Mesenchymal stem cell (in vitro differentiated cells and primary cell): ENCODE data around the gene SCFD2.

Experiments used
- DNase-seq: peaks from one replicate; pipeline ENCODE4 v3.0.0-alpha.2; 2013
- H2AFZ ChIP-seq: one replicate; pipeline ENCODE4 v1.6.1; 2013; ENCODE audit warnings: low read depth, mild to moderate bottlenecking, control low read depth, inconsistent platforms, low read length, moderate library complexity
- H2AK5ac ChIP-seq: 2 replicates; pipeline ENCODE4 v1.6.1; 2013; ENCODE audit warnings: low read length, moderate library complexity, mild to moderate bottlenecking, inconsistent platforms; ENCODE audit not compliant: severe bottlenecking
- H2BK120ac ChIP-seq: one replicate; pipeline ENCODE4 v1.6.1; 2013; ENCODE audit warnings: low read depth, mild to moderate bottlenecking, inconsistent platforms, low read length, moderate library complexity
- H2BK12ac ChIP-seq, 2 experiments: one replicate each; pipeline ENCODE4 v1.6.1; 2013; ENCODE audit warnings: inconsistent platforms in 2 of 2, low read length in 2 of 2, mild to moderate bottlenecking in 2 of 2, moderate library complexity in 2 of 2, control low read depth in 1 of 2
- H2BK15ac ChIP-seq: one replicate; pipeline ENCODE4 v1.6.1; 2013; ENCODE audit warnings: mild to moderate bottlenecking, low read depth, inconsistent platforms; ENCODE audit not compliant: poor library complexity, severe bottlenecking
- H2BK5ac ChIP-seq: 2 replicates; pipeline ENCODE4 v1.6.1; 2013; ENCODE audit warnings: low read depth, mild to moderate bottlenecking, low read length, control low read depth, inconsistent platforms; ENCODE audit not compliant: poor library complexity, severe bottlenecking
- H3K14ac ChIP-seq, 2 experiments: one replicate each; pipeline ENCODE4 v1.6.1; 2013; ENCODE audit warnings: inconsistent platforms in 2 of 2, low read length in 2 of 2, control low read depth in 1 of 2, mild to moderate bottlenecking in 1 of 2, moderate library complexity in 1 of 2
- H3K18ac ChIP-seq, 2 experiments: one replicate each; pipeline ENCODE4 v1.6.1; 2013; ENCODE audit warnings: inconsistent platforms in 2 of 2, low read length in 2 of 2, control low read depth in 1 of 2, low read depth in 1 of 2, mild to moderate bottlenecking in 1 of 2
- H3K23ac ChIP-seq, 2 experiments: one replicate each; pipeline ENCODE4 v1.6.1; 2013; ENCODE audit warnings: inconsistent platforms in 2 of 2, low read length in 2 of 2, mild to moderate bottlenecking in 2 of 2, moderate library complexity in 2 of 2, control low read depth in 1 of 2
- H3K27ac ChIP-seq: 2 replicates; pipeline ENCODE4 v1.5.1; 2013; ENCODE audit warnings: mild to moderate bottlenecking, moderate library complexity, low read length, control low read depth, inconsistent platforms; ENCODE audit not compliant: poor library complexity, severe bottlenecking
- H3K27me3 ChIP-seq, 2 experiments: 2 replicates each; pipeline versions ENCODE4 v1.6.1 to v1.7.0; 2013; ENCODE audit warnings: low read length in 2 of 2, mild to moderate bottlenecking in 2 of 2, moderate library complexity in 2 of 2, control low read depth in 1 of 2, inconsistent platforms in 1 of 2; ENCODE audit not compliant: control insufficient read depth in 1 of 2, insufficient read depth in 1 of 2
- H3K36me3 ChIP-seq, 2 experiments: 2 replicates each; pipeline versions ENCODE4 v1.6.1 to v1.7.0; 2013; ENCODE audit warnings: low read length in 2 of 2, control low read depth in 1 of 2, inconsistent platforms in 1 of 2, low read depth in 1 of 2, mild to moderate bottlenecking in 1 of 2; ENCODE audit not compliant: insufficient read depth in 2 of 2, control insufficient read depth in 1 of 2
- H3K4ac ChIP-seq, 2 experiments: one replicate each; pipeline ENCODE4 v1.6.1; 2013; ENCODE audit warnings: inconsistent platforms in 2 of 2, low read length in 2 of 2, mild to moderate bottlenecking in 2 of 2, moderate library complexity in 2 of 2, control low read depth in 1 of 2, low read depth in 1 of 2
- H3K4me1 ChIP-seq: 2 replicates; pipeline ENCODE4 v1.6.1; 2013; ENCODE audit warnings: low read depth, low read length, control low read depth; ENCODE audit not compliant: control insufficient read depth, insufficient read depth
- H3K4me2 ChIP-seq: 2 replicates; pipeline ENCODE4 v1.6.1; 2013; ENCODE audit warnings: low read length, mild to moderate bottlenecking, inconsistent platforms; ENCODE audit not compliant: poor library complexity, severe bottlenecking
- H3K4me3 ChIP-seq, 2 experiments: 2 replicates each; pipeline versions ENCODE4 v1.5.1 to v1.7.0; 2013; ENCODE audit warnings: low read length in 2 of 2, mild to moderate bottlenecking in 2 of 2, control low read depth in 1 of 2, low read depth in 1 of 2; ENCODE audit not compliant: insufficient read depth in 1 of 2
- H3K79me1 ChIP-seq: replicated peaks from 2 replicates; pipeline ENCODE4 v1.6.1; 2013; ENCODE audit warnings: mild to moderate bottlenecking, control low read depth, low read length, inconsistent platforms; ENCODE audit not compliant: poor library complexity, severe bottlenecking
- H3K9ac ChIP-seq: 2 replicates; pipeline ENCODE4 v1.7.0; 2013; ENCODE audit warnings: mild to moderate bottlenecking, low read length, moderate library complexity
- H3K9me3 ChIP-seq: 2 replicates; pipeline ENCODE4 v1.7.0; 2013; ENCODE audit warnings: mild to moderate bottlenecking, low read length; ENCODE audit not compliant: control insufficient read depth
- H4K8ac ChIP-seq: one replicate; pipeline ENCODE4 v1.6.1; 2013; ENCODE audit warnings: inconsistent platforms, mild to moderate bottlenecking, low read length, moderate library complexity
- H4K91ac ChIP-seq: one replicate; pipeline ENCODE4 v1.6.1; 2013; ENCODE audit warnings: mild to moderate bottlenecking, low read length, inconsistent platforms
- WGBS: methylation state at CpG from one replicate; pipeline ENCODE4 v1.1.7; 2013; ENCODE audit warnings: mixed read lengths; 5-methylcytosine and 5-hydroxymethylcytosine counted together

SCFD2 gene

DNA sequence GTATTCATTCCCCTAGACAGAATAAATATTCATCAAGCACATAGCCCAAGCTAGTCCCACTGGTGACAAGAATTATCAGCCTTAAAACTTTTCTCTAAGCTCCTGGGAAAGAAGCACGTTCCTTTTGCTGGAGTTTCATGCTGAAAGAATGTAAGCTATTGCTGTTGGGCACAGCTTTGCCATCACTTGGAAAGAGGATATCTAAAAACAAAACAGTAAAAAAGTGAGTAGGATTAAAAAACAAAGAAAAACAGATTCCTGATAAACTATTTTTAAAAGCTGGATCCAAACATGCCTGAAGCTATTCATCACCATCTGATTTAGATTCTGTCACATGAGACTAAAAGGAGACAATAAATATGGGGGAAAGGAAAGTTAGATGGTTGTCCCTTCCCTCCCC, 176.8 kb downstream of the SCFD2 start:
- Histone ChIP-seq H3K27ac (peak overlapping the region; percentile 52), H3K18ac (no peak overlapping the region), H3K9ac (peak overlapping the region; percentile 42), H4K91ac (no peak overlapping the region), H2AFZ (no peak overlapping the region), H2AK5ac (no peak overlapping the region), H2BK5ac (no peak overlapping the region), H3K4me1 (no peaks in the 10 kb centered on the region), H3K4ac (peak overlapping the region in 1 of 2 experiments; percentile 26), H4K8ac (no peak overlapping the region), H3K14ac (no peak overlapping the region), H2BK15ac (no peak overlapping the region), H3K9me3 (no peaks in the 10 kb centered on the region), H3K23ac (no peak overlapping the region), H2BK12ac (peak overlapping the region in 1 of 2 experiments; percentile 47), H3K36me3 (no peaks in the 10 kb centered on the region), H3K79me1 (peaks cover 2% of the 10 kb centered on the region), H3K4me3 (no peak overlapping the region), H2BK120ac (no peak overlapping the region), H3K4me2 (no peak overlapping the region), H3K27me3 (no peaks in the 10 kb centered on the region)
- peak; percentile 43 for DNase-seq
- no CpG with 5 or more reads among the region's 1 CpG for WGBS

DNA sequence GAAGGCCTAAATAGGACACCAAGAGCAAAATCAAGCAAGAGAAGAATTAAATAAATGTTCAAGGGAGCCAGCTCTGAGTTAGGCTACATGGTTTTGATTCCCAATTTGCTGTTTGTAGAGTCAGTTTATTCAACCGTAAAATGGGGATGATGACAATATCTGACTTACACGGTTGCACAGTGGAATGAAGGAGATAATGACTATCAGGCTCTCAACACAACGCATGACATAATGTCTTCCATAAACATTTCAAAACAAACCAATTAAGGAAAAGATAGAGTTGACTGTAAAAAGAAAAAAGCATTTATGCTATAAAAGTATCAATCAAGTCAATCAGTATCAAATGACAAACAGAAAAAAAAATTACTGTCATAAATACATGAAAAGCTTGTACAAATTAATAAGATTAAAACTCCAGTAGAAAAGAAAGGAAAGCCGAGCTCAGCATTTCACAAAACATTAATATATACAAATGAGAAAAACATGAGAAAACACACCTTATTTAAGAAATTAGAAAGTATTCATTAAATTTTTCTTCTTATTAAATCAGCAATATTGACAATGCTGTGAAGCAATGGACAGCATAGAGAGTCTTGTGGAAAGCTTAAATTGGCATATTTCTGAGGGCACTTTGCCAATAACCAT, 179.0 kb downstream of the SCFD2 start:
- Histone ChIP-seq H3K18ac (no peak overlapping the region), H3K36me3 (no peaks in the 10 kb centered on the region), H4K8ac (no peak overlapping the region), H3K4me2 (no peak overlapping the region), H3K23ac (no peak overlapping the region), H3K4ac (no peak overlapping the region), H3K14ac (no peak overlapping the region), H3K4me1 (no peaks in the 10 kb centered on the region), H2BK12ac (no peak overlapping the region), H2AK5ac (no peak overlapping the region), H3K79me1 (peaks cover 2% of the 10 kb centered on the region), H3K27ac (no peak overlapping the region), H3K9me3 (no peaks in the 10 kb centered on the region), H2BK15ac (no peak overlapping the region), H2BK120ac (no peak overlapping the region), H2AFZ (no peak overlapping the region), H3K9ac (peak overlapping the region; percentile 34), H3K27me3 (no peaks in the 10 kb centered on the region), H4K91ac (no peak overlapping the region), H3K4me3 (no peak overlapping the region), H2BK5ac (no peak overlapping the region)
- no peak for DNase-seq
- 55% methylated on average over 2 of the region's 4 CpGs for WGBS

DNA sequence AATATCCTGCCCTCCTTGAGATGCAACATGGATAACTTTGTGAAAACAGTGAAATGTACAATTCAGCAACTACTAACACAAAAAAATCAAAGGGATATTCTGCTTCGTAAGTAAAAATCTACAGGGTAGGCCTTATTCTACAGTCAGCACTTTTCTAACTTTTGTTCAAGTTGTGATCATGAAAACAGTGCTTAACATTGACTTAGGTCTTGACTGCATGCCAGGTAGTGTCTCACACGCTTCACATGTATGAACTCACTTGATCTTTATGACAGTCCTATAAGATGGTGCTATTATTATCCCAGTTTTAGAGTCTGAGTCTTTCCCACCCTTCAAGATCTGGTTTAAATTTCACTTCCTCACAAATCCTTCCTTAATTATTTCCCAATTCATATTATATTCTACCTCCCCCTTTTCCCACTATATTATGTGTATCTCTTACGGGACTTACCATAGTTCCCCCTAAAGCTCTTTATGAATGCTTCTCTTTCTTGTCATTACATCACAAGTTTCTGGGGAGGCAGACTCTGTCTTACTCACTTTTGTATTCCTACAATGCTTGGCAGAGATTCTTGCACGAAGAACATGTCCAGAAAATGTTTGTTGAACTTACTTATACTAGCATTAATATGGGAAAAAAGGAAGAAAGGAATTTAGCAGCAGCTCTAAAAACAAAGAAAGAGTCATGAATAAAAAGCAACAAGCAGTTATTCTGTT, 179.8 kb downstream of the SCFD2 start:
- Histone ChIP-seq H3K9ac (peak overlapping the region; percentile 34), H3K9me3 (no peaks in the 10 kb centered on the region), H2BK120ac (no peak overlapping the region), H3K4ac (no peak overlapping the region), H3K79me1 (no peaks in the 10 kb centered on the region), H2AFZ (no peak overlapping the region), H2BK12ac (no peak overlapping the region), H3K23ac (no peak overlapping the region), H3K18ac (peak overlapping the region in 1 of 2 experiments; percentile 24), H4K91ac (no peak overlapping the region), H3K27me3 (no peaks in the 10 kb centered on the region), H3K36me3 (no peaks in the 10 kb centered on the region), H3K4me1 (no peaks in the 10 kb centered on the region), H2BK15ac (no peak overlapping the region), H3K14ac (no peak overlapping the region), H3K4me2 (no peak overlapping the region), H2BK5ac (no peak overlapping the region), H2AK5ac (no peak overlapping the region), H3K4me3 (no peak overlapping the region), H4K8ac (no peak overlapping the region), H3K27ac (no peak overlapping the region)
- WGBS: 96% methylated on average over 4 of the region's 4 CpGs
- no peak for DNase-seq

DNA sequence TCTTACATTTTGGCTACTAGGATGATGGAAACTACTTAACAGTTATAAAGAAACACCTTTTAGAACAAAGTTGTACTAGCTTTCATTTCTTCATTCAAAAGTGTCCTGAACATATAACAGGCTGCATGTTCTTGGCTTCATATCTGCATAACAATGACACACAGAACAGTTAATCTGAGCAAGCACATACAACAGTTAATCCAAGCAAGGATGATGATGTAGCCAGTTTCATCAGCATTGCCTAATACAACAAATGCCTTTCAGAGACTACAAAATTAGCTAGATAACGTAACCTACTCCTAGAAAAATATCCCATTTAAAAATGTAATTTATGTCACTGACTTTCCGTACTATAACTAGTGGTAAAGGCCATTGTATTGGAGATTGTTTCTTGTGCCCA, 182.1 kb downstream of the SCFD2 start:
- no peak overlapping the region for H2AFZ ChIP-seq
- no peak overlapping the region for H3K18ac ChIP-seq
- WGBS: 86% methylated on average over 1 of the region's 2 CpGs
- H3K27me3 ChIP-seq: no peaks in the 10 kb centered on the region
- no peaks in the 10 kb centered on the region for H3K9me3 ChIP-seq
- H4K8ac ChIP-seq: no peak overlapping the region
- H2BK5ac ChIP-seq: no peak overlapping the region
- no peak overlapping the region for H3K14ac ChIP-seq
- H2AK5ac ChIP-seq: no peak overlapping the region
- no peak overlapping the region for H3K4ac ChIP-seq
- H2BK12ac ChIP-seq: no peak overlapping the region
- no peak overlapping the region for H2BK120ac ChIP-seq
- no peaks in the 10 kb centered on the region for H3K36me3 ChIP-seq
- H3K4me3 ChIP-seq: no peak overlapping the region
- no peak for DNase-seq
- H2BK15ac ChIP-seq: no peak overlapping the region
- no peak overlapping the region for H3K27ac ChIP-seq
- H4K91ac ChIP-seq: no peak overlapping the region
- no peak overlapping the region for H3K23ac ChIP-seq
- H3K9ac ChIP-seq: no peak overlapping the region
- H3K4me2 ChIP-seq: no peak overlapping the region
- no peaks in the 10 kb centered on the region for H3K4me1 ChIP-seq
- H3K79me1 ChIP-seq: no peaks in the 10 kb centered on the region
